K562 (cell line): ENCODE results near the gene LTN1. TPM values are rescaled to one million over a fixed set of nuclear protein-coding genes. Genes with fewer than 3 reads are reported as not detected.

Experiments
- ARHGAP35 ChIP-seq: fragments of 450-650 bp; IDR thresholded peaks from 2 replicates; pipeline ENCODE4 v1.6.1; 2018; ENCODE audit not compliant: partially characterized antibody
- CBX1 ChIP-seq: sonication (generic); IDR thresholded peaks from 2 replicates; pipeline ENCODE4 v1.6.1; 2016; ENCODE audit warnings: antibody characterized with exemption, low read depth, mild to moderate bottlenecking
- FOXA3 ChIP-seq, 2 experiments: fragments of 450-650 bp in 1 of 2; sonication (generic) in 1 of 2; formaldehyde crosslinking; IDR thresholded peaks in 1 of 2; conservative IDR thresholded peaks in 1 of 2; 2 replicates each; pipeline versions ENCODE4 v1.4.0 to v1.8.0; 2020 to 2022; ENCODE audit warnings: mild to moderate bottlenecking in 2 of 2, missing genetic modification reagents in 1 of 2
- FOXM1 ChIP-seq, 2 experiments: fragments of 450-650 bp in 1 of 2; sonication (generic) in 1 of 2; formaldehyde crosslinking in 1 of 2; IDR thresholded peaks; 2 replicates each; pipeline versions ENCODE4 v1.6.1 to v1.9.0; 2017 to 2022; ENCODE audit warnings: low read depth in 2 of 2, mild to moderate bottlenecking in 2 of 2, missing genetic modification reagents in 1 of 2, moderate library complexity in 1 of 2
- HDGF ChIP-seq: fragments of 450-650 bp; IDR thresholded peaks from 2 replicates; pipeline ENCODE4 v1.6.1; 2016
- HMGXB4 ChIP-seq: sonication (generic); formaldehyde crosslinking; IDR thresholded peaks from 2 replicates; pipeline ENCODE4 v1.8.1; 2023; ENCODE audit warnings: mild to moderate bottlenecking, missing genetic modification reagents
- KAT8 ChIP-seq: fragments of 450-650 bp; IDR thresholded peaks from 2 replicates; pipeline ENCODE4 v1.6.1; 2016; ENCODE audit warnings: low read depth, mild to moderate bottlenecking
- KDM1A ChIP-seq, 2 experiments: fragments of 450-650 bp; IDR thresholded peaks; 2 replicates each; pipeline ENCODE4 v1.6.1; 2016; ENCODE audit warnings: mild to moderate bottlenecking in 2 of 2
- SIN3B ChIP-seq: fragments of 450-650 bp; IDR thresholded peaks from 2 replicates; pipeline ENCODE4 v1.6.1; 2017; ENCODE audit warnings: low read depth, mild to moderate bottlenecking, moderate library complexity
- TAF9B ChIP-seq: fragments of 450-650 bp; IDR thresholded peaks from 2 replicates; pipeline ENCODE4 v1.6.1; 2018; ENCODE audit warnings: mild to moderate bottlenecking; ENCODE audit not compliant: partially characterized antibody
- TFAM ChIP-seq: fragments of 250-450 bp; sonication (Bioruptor Pico); conservative IDR thresholded peaks from 2 replicates; pipeline ENCODE4 v1.5.0; 2021; ENCODE audit warnings: mild to moderate bottlenecking, moderate library complexity
- ZBTB7A ChIP-seq: IDR thresholded peaks from 2 replicates; pipeline ENCODE4 v1.6.1; 2011; ENCODE audit warnings: low read depth, mild to moderate bottlenecking, low read length, moderate library complexity, borderline replicate concordance; ENCODE audit not compliant: control insufficient read depth
- ZFP30 ChIP-seq: fragments of 250-450 bp; sonication (Bioruptor Pico); IDR thresholded peaks from 2 replicates; pipeline ENCODE4 v1.8.0; 2022; ENCODE audit warnings: moderate library complexity, mild to moderate bottlenecking, inconsistent platforms, borderline replicate concordance
- polyA plus RNA-seq, 8 experiments: library from polyadenylated mRNA; depleted of rRNA in 4 of 8; stranded (reverse) in 5 of 8; unstranded in 3 of 8; fragments of >200 nt; fragmentation: Nextera tagmentation in 2 of 8; fragmentation: Illumina TruSeq in 1 of 8; extraction: Ambion mirVana in 2 of 8; extraction: Trizol in 1 of 8; gene quantifications; 2 replicates each; pipeline versions ENCODE4 v1.2.1 to v1.2.3, GENCODE V29; 2011 to 2014; ENCODE audit warnings: inconsistent platforms in 1 of 8, missing spikeins in 1 of 8
- total RNA-seq, 7 experiments: library from RNA; depleted of rRNA in 6 of 7; stranded (reverse); fragments of >200 nt in 6 of 7; fragmentation: Illumina TruSeq in 2 of 7; extraction: Trizol in 2 of 7; gene quantifications; 2 replicates each; pipeline versions ENCODE4 v1.2.1 to v1.2.3, GENCODE V29; 2011 to 2021; ENCODE audit warnings: low replicate concordance in 1 of 7
- TF ChIP-seq, protein P1 (sequence below), 2 experiments: fragments of 450-650 bp in 1 of 2; sonication (generic) in 1 of 2; formaldehyde crosslinking in 1 of 2; IDR thresholded peaks; 2 replicates each; pipeline versions ENCODE4 v1.7.1 to v1.9.0; 2016 to 2022; ENCODE audit warnings: inconsistent platforms in 1 of 2, mild to moderate bottlenecking in 1 of 2, missing genetic modification reagents in 1 of 2

Gene LTN1
- total and polyA plus RNA-seq, 9 of the 15 experiments (the other 6 are each of a cell fraction or from before 2014, with no cell fraction given) = 15.7 to 49.6 (median 28.7) TPM

DNA sequence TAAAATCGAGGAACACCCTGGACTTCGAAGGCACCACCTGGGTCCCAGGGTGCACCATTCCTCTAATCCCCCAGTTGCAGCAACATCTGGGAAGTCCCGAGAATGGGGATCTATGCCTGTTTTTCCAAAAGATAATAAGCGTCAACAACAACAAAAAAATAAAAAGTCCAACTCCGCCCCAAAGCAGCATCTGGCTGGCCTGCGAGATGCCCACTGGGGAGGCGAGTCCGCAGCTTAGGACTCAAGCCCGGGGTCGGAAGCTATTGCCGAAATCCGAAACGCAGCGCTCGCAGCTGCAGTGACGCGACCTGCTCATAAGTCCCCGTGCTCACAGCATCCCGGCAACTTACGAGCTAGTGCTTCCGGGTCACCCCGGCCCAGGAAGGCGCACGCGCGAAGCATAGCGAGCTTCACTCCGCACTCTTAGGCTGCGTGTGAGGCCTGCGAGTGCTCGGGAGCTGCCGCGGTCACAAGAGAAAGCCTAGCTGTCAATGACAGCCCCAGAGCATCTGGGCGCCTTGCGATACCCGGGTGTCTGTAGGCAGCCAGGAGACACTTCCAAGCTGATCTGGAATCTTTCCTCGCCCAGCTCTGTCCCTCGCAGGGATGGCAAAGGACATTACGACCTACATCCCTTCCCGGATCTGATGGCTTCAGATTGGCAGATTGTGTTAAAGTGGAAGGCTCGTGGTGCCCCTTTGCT is 9.9 kb upstream of the LTN1 start (continued):
- TF ChIP-seq, protein P1, sequence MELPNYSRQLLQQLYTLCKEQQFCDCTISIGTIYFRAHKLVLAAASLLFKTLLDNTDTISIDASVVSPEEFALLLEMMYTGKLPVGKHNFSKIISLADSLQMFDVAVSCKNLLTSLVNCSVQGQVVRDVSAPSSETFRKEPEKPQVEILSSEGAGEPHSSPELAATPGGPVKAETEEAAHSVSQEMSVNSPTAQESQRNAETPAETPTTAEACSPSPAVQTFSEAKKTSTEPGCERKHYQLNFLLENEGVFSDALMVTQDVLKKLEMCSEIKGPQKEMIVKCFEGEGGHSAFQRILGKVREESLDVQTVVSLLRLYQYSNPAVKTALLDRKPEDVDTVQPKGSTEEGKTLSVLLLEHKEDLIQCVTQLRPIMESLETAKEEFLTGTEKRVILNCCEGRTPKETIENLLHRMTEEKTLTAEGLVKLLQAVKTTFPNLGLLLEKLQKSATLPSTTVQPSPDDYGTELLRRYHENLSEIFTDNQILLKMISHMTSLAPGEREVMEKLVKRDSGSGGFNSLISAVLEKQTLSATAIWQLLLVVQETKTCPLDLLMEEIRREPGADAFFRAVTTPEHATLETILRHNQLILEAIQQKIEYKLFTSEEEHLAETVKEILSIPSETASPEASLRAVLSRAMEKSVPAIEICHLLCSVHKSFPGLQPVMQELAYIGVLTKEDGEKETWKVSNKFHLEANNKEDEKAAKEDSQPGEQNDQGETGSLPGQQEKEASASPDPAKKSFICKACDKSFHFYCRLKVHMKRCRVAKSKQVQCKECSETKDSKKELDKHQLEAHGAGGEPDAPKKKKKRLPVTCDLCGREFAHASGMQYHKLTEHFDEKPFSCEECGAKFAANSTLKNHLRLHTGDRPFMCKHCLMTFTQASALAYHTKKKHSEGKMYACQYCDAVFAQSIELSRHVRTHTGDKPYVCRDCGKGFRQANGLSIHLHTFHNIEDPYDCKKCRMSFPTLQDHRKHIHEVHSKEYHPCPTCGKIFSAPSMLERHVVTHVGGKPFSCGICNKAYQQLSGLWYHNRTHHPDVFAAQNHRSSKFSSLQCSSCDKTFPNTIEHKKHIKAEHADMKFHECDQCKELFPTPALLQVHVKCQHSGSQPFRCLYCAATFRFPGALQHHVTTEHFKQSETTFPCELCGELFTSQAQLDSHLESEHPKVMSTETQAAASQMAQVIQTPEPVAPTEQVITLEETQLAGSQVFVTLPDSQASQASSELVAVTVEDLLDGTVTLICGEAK (IDR thresholded peaks at IDR 0.05) = peak; percentile 94
- TF ChIP-seq, protein P1 (CRISPR knock-in tag; IDR thresholded peaks at IDR 0.05) = no peak
- TF ChIP-seq ZBTB7A (no peak), FOXA3 (CRISPR knock-in tag; conservative IDR thresholded peaks at IDR 0.05 in 1 of 2, IDR thresholded peaks at IDR 0.05 in 1 of 2) (no peak), FOXM1 (IDR thresholded peaks at IDR 0.05; ENCODE audit: low read depth) (no peak), FOXM1 (CRISPR knock-in tag; IDR thresholded peaks at IDR 0.05; ENCODE audit: low read depth) (0 out of 2 replicates have a peak, but pooled peaks have one; percentile 51), KDM1A (IDR thresholded peaks at IDR 0.05) (no peak), HMGXB4 (CRISPR knock-in tag) (no peak; the same call in 1 of the 2 replicates), HDGF (no peak), ZFP30 (no peak), TAF9B (peak; percentile 92), ARHGAP35 (no peak), CBX1 (no peak; the same call in 1 of the 2 replicates), TFAM (no peak), KAT8 (no peak), SIN3B (peak; percentile 52; the same call in 1 of the 2 replicates)
